Stimulated activated CD8-positive, alpha-beta memory T cell treated with anti-CD3 and anti-CD28 coated beads, Interleukin-4, amount 100 ng/mL, for 1 hour (primary cell): Measurements from ENCODE around the gene SKIC3.

Experiments used
- DNase-seq, 2 donors: peaks; one replicate each; pipeline ENCODE4 v3.0.0-alpha.2; 2020; ENCODE audit warnings: low read depth in 2 of 2, low spot score in 1 of 2

SKIC3 gene

DNA sequence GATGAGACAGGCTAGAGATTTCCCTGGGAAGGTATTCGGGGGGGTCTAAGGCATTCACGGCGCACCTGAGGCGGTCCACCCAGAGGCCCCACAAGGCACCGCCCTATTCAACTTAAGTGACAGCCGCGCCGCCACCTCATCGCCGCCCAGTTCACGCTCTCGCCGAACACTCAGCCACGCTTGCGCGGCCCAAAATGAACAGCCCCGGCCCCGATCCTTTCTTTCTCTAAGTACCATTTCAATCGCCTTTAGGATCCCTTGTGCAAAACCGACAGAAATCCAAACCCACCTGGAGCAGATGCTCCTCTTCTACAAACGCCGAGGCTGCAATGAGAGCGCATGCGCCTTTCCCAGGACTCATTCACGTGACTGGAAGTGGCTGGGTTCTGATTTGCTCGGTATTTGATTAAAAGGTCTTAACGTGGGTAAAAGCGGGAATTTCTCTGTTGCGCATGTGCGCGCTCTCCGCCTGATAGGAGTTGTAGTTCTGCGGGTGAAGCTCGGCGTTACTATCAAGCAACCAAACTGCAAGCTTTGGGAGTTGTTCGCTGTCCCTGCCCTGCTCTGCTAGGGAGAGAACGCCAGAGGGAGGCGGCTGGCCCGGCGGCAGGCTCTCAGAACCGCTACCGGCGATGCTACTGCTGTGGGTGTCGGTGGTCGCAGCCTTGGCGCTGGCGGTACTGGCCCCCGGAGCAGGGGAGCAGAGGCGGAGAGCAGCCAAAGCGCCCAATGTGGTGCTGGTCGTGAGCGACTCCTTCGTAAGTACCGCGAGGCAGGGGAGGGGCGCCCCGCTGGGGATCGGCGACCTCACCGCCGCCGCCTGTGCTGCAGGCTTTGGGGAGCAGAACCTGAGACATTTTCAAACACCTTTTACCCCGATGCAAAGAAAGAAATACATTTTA is at the start of gene SKIC3, which contains the start of gene ARSK:
TSS of gene SKIC3 (minus strand) at position 331 of the 902 bp plus-strand sequence. CDS start 7,827 bp downstream, outside the sequence.
TSS of gene ARSK (plus strand) at position 455 of the 902 bp plus-strand sequence. CDS start at position 633, 178 bp downstream.
- peak; percentile 71 to 85 for DNase-seq

DNA sequence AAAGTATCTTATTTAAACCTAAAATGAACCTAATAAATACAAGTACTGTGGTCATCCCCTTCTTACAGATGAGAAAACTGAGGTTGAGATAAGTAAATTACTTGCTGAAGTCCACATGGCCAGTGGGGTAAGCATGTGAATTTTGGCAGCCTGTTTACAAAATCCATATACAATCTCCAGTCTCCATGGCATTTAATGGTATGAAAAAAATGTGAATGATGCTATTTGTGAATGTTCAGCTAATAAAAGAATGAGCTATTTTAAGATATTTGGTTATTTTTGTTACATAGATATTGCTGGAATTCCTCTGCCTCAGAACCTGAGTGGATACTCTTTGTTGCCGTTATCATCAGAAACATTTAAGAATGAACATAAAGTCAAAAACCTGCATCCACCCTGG is 45.8 kb upstream of the SKIC3 start:
- DNase-seq: no peak

DNA sequence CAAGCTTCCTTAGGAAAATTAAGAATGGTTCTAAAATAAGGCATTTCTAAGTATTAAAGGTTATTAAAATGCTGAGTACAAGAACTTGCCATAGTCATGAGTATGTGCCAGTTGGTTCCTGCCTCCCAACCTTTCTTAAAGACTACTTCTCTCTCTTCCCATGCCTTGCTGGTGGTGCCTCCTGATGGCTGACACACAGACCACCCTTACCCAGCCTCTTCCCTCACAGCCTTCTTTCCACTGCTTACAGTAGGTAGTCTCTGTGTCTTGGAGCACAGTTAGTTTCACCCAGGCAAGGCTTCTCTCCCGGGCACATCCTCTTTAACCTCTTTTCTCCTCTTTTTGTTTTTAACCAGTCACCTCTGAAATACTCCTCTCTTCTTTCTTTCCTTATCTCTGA is 44.5 kb upstream of the SKIC3 start:
- DNase-seq: no peak

DNA sequence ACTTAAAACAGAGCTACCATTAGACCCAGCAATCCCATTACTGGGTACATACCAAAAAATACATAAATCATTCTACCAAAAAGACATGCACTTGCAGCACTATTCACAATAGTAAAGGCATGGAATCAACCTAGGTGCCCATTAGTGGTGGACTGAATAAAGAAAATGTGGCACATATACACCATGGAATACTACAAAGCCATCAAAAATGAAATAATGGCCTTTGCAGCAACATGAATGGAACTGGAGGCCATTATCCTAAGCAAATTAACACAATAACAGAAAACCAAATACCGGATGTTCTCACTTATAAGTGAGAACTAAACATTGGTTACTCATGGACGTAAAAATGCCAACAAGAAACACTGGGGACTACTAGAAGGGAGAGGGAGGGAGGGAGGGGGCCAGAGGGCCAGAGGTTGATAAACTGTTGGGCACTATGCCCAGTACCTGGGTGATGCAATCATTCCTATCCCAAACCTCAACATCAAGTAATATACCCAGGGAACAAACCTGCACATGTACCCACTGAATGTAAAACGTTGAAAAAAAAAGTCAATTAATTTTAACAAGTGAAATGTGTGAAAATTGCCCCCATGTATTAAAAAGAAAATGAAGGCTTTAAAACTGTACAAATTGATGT is 40.6 kb upstream of the SKIC3 start:
- DNase-seq: no peak

DNA sequence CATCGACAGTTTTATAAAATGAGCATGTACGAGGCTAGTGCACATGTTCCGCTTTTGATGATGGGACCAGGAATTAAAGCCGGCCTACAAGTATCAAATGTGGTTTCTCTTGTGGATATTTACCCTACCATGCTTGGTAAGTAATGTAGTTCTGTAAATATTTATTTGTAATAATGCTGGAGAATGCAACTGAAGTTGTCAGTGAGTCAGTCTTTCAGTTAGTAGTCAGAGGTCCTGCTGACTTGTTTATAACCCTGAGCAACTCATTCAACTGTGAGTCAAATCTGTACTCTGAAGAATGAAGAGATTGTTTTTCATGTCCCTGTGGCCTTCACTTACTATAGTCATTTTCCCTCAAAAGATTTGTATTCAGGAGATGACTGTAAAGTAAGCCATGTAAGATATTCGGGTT is 36.7 kb upstream of the SKIC3 start:
- no peak for DNase-seq

DNA sequence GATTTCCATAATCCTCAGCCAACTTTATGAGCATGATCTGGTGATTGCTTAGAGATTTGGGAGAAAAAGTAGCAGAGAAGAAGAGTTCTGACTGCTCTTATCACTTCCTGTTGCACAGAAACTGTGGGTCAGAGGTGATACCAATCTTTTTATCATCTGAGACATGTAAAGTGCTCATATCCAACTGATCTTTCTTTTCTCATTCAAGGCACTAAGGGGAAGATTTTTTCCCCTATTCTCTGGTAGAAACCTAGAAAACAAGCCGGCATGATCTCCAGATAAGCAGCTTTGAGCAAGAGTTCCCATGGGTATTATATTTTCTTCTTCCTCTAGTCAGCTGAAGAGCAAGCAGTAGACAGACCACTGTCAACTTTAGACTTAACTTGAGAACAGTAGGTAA is 36.1 kb upstream of the SKIC3 start:
- DNase-seq: no peak

DNA sequence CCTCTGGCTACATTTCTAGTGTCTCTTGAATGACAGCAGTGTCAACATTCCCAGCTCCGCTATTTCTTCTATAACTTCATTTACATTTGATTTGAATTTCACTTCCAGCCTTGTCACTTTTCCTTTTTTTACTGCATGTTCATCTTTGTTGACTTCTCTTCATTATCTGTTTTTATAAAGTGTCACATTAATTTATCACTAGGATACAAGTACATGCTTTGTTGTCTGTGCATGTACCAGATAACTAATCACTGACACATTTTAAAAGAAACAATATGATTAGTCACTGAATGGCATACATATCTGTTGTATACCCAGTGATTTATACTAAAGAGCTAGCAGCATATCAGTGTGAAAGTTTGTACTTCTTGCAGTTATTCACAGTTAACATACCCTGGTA is 29.2 kb upstream of the SKIC3 start:
- no peak for DNase-seq

DNA sequence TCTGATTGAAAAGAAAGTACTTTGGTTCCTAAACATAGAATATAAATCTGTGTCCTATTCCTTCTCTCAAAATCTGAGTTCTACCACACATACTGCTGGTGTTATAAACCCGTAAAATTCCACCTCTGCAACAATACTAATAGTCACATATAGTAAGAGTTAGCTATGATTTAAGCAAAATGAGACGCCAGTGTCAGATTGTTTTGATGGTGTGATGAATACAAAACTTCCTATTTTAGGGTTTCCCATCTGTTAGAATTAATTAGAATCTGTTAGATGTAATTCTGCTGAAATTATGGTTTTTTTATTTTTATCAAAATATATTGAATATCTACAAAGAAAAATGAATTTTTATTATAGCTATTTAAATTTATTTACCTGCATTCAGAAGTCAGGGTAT is 26.8 kb upstream of the SKIC3 start:
- DNase-seq: no peak

DNA sequence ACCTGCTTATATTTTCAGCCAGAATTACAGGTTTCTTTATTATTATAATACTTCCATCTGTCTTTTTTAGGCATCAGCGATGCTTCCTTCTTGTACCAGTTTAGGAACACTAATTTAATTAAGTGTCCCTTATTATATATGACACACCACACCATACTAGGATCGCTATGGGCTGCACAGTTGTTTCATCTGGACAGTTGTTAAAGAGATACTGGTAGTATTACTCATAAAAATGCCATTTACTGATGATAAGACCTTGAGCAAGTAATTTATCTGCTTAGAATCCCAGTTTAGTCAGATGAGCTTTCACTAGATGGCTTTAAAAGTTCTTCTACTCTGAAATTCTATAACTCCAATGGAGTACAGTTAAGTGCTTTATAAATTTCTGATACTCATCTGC is 17.2 kb upstream of the SKIC3 start:
- no peak for DNase-seq

DNA sequence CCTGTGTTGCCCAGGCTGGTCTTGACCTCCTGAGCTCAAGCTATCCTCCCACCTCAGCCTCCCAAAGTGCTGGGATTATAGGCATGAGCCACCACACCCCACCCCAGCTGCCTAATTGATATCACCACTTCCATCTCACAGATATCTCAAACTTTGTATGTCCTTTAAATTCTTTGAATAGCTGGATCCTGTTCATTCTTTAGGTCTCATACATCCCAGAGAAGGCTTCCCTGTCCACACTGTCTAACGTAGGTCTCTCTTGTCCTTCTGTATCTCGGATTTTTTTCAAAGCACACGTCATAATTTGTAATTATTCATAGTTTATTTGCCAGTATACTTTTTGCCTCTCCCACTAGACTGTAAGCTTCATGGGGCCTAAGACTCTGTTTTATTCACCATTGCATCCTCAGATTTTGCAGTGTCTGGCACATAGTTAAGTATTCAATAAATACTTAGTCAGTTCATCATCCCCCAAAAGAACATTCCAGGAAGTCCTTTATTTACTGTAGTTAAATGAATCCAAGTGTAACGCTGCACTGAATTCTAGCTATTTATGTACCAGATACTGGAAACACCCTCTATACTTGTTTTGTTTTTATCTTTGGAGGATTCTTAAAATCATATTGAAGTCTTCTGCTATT is 10.6 kb upstream of the SKIC3 start:
- no peak for DNase-seq

DNA sequence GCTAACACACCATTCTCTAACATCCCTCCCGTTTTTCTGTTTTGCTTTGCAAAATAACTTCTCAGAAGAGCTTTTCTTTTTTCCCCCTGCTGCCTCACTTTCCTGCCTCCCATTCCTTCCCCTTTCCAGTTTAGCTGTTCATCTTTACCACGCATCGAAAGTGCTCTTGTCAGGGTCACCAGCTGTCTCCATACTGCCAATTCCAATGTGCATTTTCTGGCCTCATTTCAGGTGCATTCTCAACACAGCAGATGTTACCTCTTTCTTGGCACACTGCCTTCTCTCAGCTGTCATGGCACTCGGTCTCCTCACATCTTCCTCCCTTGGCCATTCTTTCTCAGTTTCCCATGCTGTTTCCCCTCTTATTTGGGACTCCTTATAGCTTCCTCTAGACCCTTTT is 9.7 kb upstream of the SKIC3 start:
- DNase-seq: no peak

DNA sequence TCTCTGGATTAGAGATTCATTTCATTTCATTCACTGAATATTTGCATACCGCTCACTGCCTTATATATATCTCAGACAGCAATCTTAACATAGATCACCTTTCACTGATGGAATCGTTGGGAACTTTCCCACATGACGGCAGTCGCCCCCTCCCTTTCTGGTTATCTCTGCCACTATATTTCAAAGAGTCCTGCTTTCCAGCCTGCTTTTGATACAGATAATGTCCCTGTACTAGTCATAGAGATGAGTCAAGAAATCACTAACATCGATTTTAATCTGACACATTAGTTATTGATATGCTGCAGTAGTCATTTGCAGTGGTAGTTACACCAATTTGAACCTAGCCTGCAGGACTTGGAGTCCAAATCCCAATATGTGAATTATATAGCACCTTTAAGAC is 8.6 kb upstream of the SKIC3 start:
- no peak for DNase-seq

DNA sequence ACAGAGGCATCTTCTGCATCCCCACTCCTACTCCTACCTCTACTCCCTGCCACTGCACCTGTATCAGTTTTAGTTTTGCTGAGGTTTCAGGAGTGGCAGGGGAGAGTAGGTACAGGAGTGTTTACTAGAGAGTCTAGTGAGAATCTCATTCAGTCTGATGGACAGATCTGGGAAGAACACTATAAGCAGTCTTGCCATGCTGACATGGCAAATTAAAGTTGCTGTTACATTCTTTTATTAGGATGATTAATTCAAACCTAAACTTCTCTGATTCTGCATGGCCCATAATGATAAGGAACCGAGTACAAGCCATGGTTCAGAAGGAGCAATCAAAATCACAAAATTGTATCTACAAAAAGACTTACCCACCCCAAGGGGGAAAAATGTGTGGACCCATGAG is 7.5 kb upstream of the SKIC3 start:
- no peak for DNase-seq

DNA sequence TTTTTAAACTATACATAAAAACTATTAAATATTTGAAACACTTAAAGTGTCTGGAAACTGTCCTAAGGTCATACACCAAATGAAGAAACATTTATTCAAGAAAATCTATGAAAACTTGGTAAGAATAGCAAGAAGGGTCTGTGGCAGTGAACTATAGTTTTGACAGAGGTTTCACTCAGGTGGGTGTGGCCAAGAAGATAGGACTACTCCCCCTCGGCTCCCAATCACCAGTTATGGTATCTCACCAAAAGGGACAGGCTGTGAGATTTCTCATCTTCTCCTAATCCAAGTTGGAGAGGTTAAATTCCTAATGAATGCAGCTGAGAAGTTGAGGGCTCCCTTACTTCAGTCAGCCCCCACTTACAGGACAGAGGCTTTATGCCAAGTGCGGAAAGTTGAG is 3.1 kb upstream of the SKIC3 start:
- no peak for DNase-seq

DNA sequence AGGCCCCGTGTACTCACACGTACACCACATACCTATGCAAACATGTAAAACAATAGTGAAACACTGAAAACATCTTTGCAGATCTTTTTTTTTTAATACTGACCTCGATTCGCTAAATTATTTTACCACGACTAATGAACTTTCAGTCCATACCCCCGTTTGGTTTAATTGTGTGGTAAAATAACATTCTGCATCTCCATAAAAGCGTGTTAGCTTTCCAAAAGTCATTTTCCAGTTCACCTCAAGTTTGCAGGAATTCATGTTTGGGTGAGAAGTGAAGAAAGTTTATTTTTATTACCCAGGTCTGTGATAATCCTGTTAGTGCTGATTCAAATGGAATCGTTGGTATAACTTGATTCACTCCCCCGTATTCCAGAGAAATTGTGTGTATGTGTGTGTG is 776 bp upstream of the SKIC3 start:
- no peak for DNase-seq

DNA sequence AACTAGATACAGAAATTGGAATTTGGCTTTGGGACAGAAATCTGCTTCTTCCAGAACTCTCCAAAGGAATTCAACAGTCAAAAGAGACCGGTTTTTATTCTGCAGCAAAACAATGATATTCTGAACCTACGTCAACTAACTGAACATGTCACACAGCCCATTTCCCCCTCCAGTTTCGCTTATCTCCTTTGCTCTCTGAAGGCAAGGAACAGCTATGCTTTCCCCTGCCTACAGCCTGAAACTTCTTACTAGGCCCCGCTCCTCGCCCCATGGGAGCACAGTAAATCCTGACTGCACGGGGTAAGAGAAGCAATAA is 488 bp downstream of the SKIC3 start:
- no peak for DNase-seq

DNA sequence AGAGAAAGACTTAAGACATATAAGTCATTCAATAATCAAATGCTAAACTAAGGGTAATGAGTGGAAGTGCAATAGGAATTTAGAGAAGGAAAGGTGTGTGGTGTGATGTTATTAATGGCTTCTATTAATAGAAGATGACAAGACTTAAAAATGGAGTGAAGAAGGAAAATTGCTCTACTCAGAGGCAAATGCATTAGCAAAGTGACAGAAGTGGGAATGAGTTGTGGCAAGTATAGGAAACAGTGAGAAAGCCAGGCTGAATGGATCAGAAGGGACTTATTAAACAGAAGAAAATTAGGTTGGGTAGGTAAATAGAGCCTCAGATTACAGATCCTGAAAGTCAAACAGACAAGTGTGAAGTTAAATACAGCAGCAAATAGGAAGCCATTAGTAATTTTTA is 5.7 kb downstream of the SKIC3 start:
- DNase-seq: no peak

DNA sequence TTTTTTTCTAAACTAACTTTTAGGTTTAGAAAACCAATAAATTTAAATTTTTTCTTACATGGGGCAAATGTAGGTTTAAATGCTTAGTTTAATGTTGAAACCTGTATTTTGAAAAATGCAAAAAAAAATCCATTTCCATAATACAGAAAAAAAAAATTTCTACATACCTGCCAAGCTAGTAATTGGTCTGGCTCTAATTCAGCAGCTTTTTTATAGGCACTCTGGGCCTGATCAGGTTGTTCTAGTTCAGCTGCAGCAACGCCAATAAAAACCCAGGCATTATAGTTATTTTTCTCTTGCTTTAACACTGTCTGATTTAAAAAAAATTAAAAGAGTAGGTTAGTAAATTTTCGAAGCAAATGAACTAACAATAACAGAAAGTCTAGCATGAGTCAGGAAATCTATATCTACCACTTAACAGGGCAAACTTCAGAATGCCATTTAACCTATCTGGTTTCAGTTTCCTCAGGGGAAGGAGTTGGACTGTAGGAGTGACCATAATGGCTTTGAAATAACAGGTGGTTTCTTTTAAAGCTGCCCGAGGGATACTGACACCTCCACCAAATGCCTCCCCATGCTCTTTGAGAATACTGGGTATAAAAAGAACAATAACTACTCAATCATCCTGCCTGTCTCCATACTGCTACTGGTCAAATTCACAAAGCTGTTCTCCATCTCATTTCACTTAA is 11.6 kb downstream of the SKIC3 start:
- DNase-seq: no peak

DNA sequence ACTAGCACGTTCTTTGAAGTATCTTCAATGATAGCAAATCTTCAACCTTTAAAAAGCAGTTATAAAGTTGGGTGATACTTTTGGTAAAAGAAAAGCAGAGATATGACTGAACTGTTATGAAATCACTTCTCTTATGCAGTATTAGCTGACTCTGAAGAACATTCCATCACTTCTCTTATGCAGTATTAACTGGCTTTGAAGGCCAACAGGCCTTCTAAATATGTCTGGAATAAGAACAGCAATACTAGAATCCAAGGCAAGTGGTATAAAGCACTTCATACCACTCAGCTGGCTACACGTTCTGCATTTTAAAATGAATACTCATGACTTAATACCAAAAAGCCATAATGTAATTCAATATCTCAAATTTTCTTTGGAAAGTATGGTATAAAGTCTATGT is 17.3 kb downstream of the SKIC3 start:
- no peak for DNase-seq

DNA sequence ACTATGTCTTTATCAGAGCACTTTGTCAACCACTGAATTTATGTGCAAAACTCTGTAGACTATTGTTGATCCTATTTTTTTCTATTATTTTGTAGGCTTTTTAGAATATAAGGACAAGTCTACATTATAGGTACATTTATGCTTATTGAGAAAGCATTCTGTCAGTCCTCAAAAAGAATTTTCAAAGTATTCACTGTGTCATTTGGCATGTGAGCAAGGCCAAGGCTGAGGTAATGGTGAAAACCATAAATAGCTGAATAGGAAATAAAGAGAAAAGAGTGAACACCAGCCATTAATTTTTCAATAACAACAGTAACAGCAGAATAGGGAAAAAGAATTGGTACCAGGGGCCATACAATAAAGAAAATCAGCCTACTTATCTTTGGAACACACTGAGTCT is 21.0 kb downstream of the SKIC3 start:
- no peak for DNase-seq

DNA sequence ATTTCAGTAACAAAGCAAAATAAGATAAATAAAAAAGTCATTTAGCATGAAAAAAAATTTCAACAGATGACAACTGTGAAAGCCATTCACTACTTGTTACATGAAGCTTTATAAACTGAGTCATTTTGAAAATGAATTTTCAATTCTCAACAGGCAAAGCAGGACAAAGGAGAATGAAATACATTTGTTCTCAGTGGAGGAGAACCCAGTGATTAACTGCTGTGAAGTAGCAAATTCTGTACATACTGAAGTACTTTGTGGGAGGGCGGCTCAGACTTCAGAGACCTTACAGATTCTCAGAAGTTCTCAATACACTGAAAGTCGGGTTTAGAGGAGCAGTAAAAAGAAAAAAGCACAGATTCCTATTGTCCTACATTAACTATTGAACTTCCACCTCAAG is 21.7 kb downstream of the SKIC3 start:
- DNase-seq: no peak

DNA sequence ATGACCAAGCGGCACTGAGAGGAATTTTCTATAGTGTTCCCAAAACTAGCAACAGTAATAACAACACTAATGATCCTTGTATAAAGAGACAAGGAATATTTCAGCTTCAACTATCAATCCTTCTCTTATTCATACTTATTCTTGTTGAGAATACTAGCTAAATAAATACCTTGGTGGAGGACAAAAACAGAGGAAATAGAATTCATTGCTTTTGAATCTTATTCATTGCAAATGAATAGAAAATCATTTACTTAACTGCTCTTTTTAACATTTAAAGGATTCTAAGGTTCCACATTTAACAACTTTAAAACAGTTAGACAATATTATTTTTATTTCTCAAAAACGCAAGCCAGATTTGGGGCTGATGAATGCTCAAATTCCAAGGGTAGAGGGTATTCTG is 22.4 kb downstream of the SKIC3 start:
- no peak for DNase-seq
